Kidney epithelial cell (primary cell): ENCODE data around the gene TECRL. TPM values are rescaled to one million over a fixed set of nuclear protein-coding genes. Genes with fewer than 3 reads are reported as not detected.

Experiments
- DNase-seq: peaks from one replicate; pipeline ENCODE4 v3.0.0-alpha.2; 2010; ENCODE audit warnings: low read depth
- H3K27me3 ChIP-seq: 2 replicates; pipeline ENCODE4 v1.6.0; 2011; ENCODE audit warnings: low read length; ENCODE audit not compliant: control insufficient read depth, insufficient read depth
- H3K36me3 ChIP-seq: 2 replicates; pipeline ENCODE4 v1.5.1; 2011; ENCODE audit warnings: low read length; ENCODE audit not compliant: control insufficient read depth, insufficient read depth
- H3K4me3 ChIP-seq: 2 replicates; pipeline ENCODE4 v1.5.1; 2011; ENCODE audit warnings: low read depth, mild to moderate bottlenecking, control low read depth, low read length
- CTCF ChIP-seq: IDR thresholded peaks from 2 replicates; pipeline ENCODE4 v1.5.1; 2011; ENCODE audit warnings: mild to moderate bottlenecking, moderate library complexity, low read length, control low read depth, inconsistent platforms; ENCODE audit not compliant: insufficient read depth, poor library complexity, severe bottlenecking
- total RNA-seq: library from RNA; depleted of rRNA; stranded (reverse); fragments of >200 nt; gene quantifications from 2 replicates; pipeline ENCODE4 v1.2.3, GENCODE V29; 2015

TECRL gene
- total RNA-seq, 1 donor from 2014 or later, result not detected

- TF ChIP-seq CTCF, result no peak
- H3K4me3 ChIP-seq, result no peak overlapping the region
- DNase-seq, result no peak
- H3K36me3 ChIP-seq, result no peaks in the 10 kb centered on the region
- no peaks in the 10 kb centered on the region for H3K27me3 ChIP-seq
These were observed 143.0 kb downstream of the TECRL start for GRCh38 chr4:64266263-64266662.

GRCh38 chr4:64251781-64252180 lies 157.5 kb downstream of the TECRL start:
- no peaks in the 10 kb centered on the region for H3K36me3 ChIP-seq
- H3K4me3 ChIP-seq, result no peak overlapping the region
- no peaks in the 10 kb centered on the region for H3K27me3 ChIP-seq
- no peak for TF ChIP-seq CTCF
- no peak for DNase-seq

DNA sequence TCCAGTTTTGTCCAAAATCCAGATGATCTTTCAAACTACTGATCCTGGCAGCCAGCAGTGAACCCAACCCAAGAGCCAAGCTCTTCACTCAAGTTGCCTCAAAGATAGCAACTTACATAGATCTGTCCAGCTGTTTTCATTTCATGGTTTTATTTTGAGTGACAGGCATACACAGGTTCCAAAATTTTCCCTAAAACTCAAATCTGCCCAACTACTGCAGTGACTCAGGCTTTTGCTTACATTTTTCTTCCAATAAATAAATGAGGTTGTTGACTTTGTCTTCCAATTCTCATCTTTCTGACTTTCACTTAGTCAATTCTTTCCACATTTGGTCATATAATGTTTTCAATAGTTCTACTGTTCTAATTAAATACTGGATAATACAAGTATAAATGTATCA lies 158.8 kb downstream of the TECRL start:
- no peak overlapping the region for H3K4me3 ChIP-seq
- H3K36me3 ChIP-seq, result no peaks in the 10 kb centered on the region
- no peaks in the 10 kb centered on the region for H3K27me3 ChIP-seq
- no peak for DNase-seq
- TF ChIP-seq CTCF, result no peak

GRCh38 chr4:64250061-64250460 lies 159.2 kb downstream of the TECRL start:
- no peaks in the 10 kb centered on the region for H3K36me3 ChIP-seq
- H3K4me3 ChIP-seq, result no peak overlapping the region
- no peak for TF ChIP-seq CTCF
- no peak for DNase-seq
- H3K27me3 ChIP-seq, result no peaks in the 10 kb centered on the region

DNA sequence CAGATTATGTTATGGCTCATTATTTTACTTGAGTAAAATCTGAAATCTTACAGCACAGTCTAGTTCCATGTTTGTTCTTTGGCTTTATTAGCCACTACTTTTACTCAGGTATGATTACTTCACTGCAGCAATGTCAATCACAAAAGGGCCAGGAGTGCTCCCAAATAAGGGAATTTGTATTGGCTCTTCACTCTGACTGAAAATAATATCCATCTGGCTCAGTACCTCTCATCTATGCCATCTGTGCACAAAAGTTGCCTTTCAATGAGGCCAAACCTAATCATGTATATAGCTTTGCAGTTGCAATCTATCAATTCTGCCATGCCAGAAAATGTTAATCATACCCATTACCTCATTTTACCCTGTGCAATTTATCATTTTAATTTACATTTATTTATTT lies 161.1 kb downstream of the TECRL start:
- DNase-seq, result no peak
- Histone ChIP-seq H3K36me3 (no peaks in the 10 kb centered on the region), H3K27me3 (no peaks in the 10 kb centered on the region), H3K4me3 (no peak overlapping the region)
- no peak for TF ChIP-seq CTCF

GRCh38 chr4:64230709-64231310 lies 178.4 kb downstream of the TECRL start:
- Histone ChIP-seq H3K4me3 (no peak overlapping the region), H3K27me3 (no peaks in the 10 kb centered on the region), H3K36me3 (no peaks in the 10 kb centered on the region)
- no peak for DNase-seq
- no peak for TF ChIP-seq CTCF
